Head of caudate nucleus (tissue), 42 donors: ENCODE measurements around the gene SOBP.

Experiments used
- DNase-seq, 42 donors: peaks; one replicate each; pipeline versions ENCODE4 v3.0.0 to v3.0.0-alpha.2; 2020 to 2021; ENCODE audit warnings: mixed read lengths in 7 of 42
- intact Hi-C: fragments of 100-400 bp; cut with DNase I; formaldehyde crosslinking; loops from one replicate; pipeline ENCODE4 v1.15.0; 2022

The SOBP gene

DNA sequence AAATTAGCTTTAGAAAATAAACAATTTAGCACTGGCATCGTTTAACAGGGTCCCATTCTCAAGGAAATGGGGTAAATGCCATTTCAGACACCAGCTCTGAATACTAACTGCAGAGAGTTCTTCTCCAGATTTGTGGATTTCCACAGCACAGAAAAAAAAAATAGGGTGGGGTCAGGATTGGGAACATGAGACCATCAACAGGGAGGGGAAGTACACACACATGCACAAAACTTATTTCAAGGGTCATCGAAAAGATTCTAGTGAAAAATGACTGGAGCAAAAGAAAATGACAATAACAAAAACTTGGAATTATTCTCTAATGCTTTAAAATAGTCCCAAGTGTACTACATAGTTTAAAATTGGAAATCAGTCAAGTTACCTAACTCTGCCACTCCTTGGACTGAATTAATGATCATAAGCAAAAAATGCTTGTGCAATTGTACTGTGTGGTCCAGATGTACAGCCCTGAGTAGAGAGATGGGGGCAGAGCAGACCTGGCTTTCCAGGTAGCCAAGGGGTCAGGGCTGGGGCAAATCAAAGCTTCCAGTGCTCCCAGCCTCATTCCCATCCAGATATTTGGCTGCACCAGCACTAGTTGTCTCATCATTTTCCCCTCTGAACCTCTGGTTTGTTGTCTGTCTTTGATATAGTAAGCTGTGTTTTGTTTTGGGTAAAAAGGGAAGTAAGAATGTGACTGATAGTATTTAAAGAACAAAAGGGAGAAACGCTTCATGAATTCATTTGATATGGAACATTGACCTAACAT lies 152.4 kb downstream of the SOBP start:
- no peak for DNase-seq
- intact Hi-C loops = no loop called here

DNA sequence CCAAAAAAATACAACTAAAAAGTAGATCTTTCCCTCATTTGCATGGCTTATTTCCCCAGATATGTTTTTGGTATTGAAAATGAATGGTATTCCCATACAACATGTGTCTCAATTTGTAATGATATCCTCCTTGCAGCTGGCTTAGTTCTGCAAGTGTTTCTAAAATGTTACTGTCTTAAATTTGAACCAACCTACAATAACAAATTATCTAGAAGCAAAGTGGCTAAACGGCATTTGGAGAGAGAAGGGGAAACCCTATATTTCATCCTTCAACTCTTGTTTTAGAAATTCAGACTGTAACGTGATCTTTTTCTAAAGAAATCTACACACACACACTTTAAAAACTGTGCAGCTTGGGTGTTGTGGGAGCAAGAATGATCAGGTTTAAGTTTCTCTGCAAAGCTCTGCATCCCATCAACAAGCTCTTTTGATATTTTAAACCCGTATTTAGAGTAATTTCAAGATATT lies 153.0 kb downstream of the SOBP start:
- no peak for DNase-seq
- intact Hi-C loops = no loop called here

DNA sequence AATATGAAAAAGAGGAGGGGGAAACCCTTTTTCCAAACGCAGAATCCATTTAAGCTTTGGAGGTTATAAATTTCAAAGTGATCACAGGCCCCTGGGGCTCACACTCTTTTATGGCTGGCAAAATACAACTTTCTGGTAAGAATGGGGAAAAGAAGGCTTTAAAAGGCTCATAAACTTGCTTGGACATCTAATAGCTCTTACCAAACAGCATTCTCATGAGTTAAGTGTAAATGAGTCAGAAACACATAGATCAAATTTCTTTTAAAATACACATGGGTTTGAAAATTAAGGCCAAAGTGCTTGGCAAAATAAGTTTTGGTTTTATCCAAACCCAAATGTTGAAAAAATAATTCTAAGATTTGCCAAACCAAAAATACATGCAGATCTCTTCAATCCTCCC lies 154.6 kb downstream of the SOBP start:
- intact Hi-C loops = no loop called here
- DNase-seq = no peak

DNA sequence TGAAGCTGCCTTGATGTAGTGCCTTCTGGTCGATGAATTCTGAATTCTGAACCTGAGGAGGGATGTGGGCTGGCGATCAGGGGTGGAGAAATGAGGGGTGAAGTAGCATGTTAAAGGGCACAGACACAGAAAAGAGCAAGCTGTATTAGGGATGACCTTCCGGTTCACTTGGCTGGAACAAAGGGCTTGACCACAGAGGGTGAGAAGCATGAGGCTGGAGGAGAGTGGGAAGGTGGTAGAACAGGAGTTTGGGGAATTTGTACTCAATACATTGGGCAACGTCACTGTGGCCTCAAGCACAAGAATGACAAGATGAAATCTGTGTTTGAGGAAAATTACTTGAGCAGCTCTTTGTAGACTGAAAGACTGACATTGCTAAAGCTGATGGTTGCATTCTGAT lies 155.8 kb downstream of the SOBP start:
- intact Hi-C loops = no loop called here
- no peak for DNase-seq

DNA sequence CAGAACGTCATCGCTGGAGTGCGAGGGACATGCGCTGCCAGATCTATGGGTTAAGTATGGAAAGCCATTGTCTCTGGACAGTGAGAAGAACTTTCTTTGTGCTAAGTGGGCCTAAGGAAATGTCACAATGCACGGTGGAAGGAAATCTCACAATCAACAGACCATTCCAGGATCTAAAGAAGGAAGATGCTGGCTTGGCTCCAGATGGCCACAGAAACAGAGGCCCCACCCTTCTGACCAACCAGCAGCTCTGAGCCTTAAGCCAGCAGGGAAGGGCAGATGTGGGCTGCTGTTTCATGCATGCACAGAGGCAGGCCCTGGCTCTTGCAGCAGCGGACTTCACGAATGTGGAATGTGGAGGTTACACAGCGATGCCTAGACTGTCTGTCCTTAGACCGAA lies 156.3 kb downstream of the SOBP start:
- DNase-seq = no peak
- intact Hi-C loops = no loop called here

DNA sequence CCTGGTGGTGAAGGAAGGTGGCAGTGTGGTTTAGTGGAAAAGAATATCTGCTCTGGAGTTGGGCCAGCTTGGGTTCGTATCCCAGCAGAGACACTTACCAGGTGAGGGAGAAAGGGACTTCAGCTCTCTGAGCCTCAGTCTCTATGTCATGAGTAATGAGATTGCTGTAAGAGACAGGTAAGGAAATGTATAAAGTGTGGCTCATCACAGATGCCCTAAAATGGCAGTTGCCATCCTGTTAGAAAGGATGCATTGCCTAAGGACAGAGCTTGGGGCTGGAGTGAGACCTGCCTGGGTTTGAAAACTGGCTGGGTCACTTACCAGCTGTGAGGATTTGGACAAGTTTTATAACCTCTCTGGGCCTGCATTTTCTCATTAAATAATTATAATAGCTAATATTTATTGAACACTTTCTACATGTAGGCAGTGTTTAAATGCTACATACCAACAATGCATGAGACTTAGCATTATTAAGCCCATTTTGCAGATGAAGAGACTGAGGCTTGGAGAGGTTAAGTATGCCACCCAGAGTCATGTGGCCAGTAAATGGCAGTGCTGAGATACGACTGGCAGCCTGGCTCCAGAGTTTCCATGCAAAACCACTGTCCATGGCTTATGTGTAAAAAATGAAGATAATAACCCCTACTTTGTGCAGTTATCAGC lies 157.0 kb downstream of the SOBP start:
- intact Hi-C loops = no loop called here

DNA sequence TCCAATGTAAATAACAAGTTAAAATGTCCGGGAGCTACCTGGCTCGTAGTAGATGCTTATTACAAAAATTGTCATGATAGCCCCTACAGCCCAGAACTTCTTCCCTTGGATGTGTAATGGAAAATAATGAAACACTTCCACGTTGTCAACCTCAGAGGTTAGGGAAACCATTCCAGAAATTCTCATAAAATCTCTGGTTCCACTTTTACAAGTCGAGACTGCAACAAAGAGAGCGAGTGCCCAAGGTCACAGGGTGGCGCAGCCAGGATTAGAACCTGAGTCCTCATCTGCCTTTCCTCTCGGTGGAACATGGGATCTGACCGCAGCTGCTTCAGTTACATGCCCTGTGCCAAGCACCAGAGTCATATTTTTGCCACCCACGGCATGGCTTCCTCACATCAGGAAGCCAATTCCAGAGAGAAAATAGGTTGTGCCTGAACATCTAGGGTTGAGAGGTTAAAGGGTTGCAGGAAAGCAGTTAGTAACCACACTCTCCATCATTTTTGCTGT lies 157.6 kb downstream of the SOBP start:
- intact Hi-C loops = no loop called here
- DNase-seq = no peak

More for the DNA sequence above, 157.0 kb downstream of the SOBP start:
- DNase-seq = no peak

DNA sequence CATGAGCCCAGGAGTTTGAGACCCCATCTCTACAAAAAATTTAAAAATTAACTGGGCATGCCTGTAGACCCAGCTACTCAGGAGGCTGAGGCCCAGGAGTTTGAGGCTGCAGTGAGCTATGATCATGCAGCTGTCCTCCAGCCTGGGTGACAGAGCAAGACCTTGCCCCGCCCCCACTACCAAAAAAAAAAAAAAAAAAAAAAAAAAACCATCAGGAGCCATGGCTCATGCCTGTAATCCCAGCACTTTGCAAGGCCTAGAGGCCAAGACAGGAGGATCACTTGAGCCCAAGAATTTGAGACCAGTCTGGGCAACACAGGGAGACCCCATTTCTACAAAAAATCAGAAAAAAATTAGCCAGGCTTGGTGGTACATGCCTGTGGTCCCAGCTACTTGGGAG lies 159.1 kb downstream of the SOBP start:
- intact Hi-C loops = no loop called here
- DNase-seq = no peak

DNA sequence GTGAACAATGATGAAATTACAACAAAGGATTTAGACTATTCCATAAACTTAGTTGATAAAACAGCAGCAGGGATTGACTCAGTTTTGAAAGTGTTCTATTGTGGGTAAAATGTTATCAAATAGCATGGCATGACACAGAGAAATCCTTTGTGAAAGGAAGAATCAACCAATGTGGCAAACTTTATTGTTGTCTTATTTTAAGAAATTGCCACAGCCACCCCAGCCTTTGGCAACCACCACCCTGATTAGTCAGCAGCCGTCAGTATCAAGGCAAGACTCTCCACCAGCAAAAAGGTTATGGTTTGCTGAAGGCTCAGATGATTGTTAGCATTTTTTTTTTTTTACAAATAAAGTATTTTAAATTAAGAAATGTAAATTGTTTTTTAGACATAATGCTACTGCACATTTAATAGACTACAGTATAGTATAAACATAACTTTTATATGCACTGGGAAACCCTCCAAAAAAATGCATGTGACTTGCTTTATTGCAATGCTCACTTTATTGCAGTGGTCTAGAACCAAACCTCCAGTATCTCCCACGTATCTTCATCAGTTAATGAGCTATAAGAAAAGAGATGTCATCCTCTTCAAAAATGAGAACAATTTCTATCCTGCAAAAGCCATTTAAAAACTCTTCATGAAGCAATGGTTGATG lies 162.7 kb downstream of the SOBP start:
- intact Hi-C loops = no loop called here
- no peak for DNase-seq

DNA sequence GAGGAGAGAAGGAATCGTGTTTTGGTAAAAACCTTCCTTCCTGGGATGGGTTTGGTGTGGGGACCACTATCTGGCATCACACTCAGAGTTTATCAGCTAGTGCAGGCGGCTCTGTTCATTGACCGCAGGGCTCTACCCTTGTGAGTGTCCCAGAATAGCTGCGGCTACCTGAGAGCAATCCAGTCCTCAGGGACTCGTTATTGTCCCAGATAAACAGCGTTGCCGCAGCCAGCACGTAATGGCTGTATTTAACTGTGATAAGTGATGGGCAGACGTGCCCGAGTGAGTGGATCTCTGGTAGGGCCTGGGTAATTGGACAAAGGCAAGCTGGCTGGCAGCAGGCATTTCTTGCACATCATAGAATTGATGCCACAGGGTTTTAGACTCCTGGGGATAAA lies 163.3 kb downstream of the SOBP start:
- intact Hi-C loops = no loop called here
- no peak for DNase-seq

DNA sequence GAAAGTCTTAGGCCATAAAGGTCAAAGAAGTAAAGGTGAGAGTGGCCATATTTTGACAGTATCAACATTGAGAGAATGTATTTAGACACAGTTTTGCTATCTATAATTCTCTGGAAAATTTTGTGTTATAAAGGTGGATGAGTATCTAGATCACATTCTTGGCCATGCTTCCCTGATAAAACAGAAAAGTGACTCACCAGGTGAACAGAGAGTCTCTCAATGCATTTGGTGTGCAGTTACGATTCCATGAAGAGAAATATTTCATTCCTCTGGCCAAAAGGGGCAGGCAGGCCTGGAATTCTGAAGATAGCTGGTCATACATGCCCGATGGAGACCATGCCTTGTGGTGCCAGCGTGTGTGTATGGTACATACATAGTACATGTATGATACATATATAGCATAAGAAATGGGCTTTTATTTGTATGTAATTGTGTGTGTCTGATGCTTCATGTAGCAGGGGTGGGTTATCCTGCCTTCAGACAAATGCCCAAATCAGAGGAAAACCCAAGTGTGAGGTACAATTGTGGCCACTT lies 164.0 kb downstream of the SOBP start:
- DNase-seq = no peak
- intact Hi-C loops = no loop called here

DNA sequence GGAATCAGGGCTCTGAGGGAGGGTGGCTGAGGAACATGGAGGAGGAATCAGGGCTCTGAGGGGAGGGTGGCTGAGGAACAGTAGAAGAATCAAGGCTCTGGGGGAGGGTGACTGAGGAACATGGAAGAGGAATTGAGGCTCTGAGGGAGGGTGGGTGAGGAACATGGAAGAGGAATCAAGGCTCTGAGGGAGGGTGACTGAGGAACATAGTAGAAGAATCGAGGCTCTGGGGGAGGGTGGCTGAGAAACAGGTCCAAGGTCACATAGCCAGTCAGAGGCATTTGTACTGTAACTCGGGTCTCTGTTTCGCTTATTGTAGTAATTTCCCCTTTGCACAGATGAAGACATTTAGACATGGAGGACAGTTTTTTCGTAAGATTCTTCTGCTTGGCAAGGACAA lies 164.8 kb downstream of the SOBP start:
- DNase-seq = peak in 4 of 42 donors; percentile 33 to 55 (median 34)
- intact Hi-C loops = no loop called here

DNA sequence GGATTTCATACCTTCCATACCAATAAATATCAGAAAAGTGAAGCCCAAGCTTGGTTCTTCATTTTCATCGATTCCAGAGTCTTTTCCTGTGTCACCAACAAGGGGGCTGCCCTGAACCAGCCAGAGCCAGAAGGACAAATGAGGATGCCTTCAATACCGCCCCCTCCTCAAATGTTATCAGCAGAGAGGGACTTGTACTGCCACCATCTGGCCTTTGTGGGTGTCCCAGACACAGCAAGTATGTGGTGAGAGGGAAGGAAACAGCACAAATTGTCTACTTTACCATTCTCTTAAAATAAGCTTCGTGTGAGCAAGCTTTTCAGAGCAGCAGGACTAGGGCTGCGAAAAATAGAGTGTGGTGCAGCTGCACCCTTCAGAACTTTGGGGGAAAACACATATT lies 165.3 kb downstream of the SOBP start:
- intact Hi-C loops = no loop called here
- no peak for DNase-seq

DNA sequence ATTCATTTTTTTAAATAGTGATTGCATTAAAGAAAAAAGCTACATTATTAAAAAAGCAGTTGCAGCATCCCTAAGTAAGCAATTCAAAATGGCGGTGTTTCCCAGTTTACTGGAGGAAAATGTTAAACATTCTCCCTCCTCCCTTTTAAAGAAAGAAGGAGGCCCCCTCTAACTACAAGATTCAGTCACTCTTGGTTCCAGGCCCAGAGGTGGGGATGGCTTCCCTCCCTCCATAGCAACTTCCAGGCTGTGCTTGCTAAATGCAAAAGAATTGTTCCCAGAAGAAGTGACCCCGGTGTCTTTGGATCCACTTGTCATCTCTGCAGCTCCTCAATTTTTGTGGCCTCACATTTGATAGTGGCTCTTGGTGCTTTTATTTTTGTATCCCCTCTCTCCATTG lies 165.9 kb downstream of the SOBP start:
- intact Hi-C loops = no loop called here
- DNase-seq = peak in 1 of 42 donors; percentile 51

DNA sequence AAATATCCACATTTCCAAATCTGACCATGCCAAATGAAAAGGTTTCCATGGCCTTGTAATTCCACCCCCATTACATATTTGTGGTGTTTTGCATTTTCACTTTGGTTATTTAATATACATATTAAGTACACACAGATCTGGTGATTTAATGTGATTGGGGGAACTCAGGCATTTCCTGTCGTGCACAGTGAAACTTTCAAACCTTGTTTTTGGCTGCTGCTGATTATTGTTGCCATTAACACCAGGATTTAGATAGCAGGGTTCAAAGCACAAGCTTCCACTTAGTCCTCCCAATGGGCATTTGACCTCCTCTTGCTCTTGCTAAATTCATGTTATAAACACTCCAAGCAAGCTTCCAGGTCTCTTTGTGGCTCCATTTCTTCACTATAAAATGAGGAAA lies 166.5 kb downstream of the SOBP start:
- intact Hi-C loops = no loop called here
- no peak for DNase-seq

DNA sequence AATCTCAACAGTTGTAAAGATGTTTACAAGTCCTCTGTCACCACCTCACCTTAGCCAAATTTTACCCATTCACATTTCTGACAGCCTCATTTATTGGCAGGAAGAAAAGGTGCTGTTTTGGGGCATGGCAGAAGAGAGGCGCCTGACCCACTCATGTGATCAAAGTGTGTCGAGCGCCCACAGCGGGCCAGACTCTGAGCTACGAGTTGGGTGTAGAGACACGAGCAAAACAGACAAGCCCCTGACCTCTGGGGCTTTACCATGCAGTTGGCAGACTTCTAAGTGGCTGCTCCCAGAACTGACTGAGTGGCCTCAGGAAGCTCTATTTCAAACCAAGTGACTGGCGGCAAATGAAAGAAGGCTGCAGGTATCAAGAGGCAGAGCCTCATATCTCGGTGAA lies 167.0 kb downstream of the SOBP start:
- no peak for DNase-seq
- intact Hi-C loops = no loop called here

DNA sequence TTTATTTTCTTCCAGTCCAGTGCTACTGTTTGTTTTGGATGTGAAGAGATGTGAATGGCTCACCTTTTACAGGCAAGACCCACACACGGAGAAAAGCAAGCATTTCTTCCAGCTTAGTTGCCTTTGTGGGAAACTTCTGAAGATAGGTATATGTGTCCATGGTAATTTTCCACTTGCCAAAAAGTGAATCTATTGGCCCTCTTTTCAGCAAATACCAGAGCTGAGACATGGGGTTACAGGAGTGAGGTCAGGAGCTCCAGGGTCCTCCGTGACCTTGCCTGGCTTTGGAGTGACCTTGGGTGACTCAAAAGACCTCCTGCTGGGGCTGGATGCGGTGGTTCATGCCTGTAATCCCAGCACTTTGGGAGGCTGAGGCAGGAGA lies 167.4 kb downstream of the SOBP start:
- intact Hi-C loops = no loop called here
- no peak for DNase-seq

DNA sequence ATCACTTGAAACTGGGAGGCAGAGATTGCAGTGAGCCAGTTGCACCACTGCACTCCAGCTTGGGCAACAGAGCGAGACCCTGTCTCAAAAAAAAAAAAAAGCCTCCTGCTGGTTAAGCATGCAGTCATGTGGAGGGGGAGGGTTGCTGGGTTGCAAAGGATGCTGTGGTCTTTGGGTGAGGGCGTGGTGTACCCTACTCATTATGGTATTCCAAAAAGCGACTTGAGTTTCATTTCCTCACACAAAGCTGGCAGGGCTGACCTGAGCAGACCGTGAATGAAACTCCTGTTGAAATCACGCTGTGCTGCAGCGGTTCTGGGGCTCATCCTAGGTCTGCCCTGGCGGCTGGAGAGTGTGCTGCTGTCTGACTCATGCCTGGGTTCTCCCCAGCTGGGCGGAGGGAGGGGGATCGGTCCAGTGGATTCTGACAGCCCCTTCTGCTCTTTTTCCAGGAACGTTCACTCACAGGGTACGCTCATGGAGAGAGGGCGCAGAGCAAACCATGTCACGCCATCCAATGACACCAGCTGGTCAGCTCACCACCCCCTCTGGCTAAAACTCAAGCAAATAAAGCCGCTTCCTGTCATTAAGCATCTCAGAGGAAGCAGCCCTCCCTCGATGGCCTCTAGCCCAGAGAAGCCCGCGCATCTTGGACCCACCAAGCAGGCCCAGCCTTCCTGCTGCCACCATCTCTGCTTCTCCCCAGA lies 168.0 kb downstream of the SOBP start:
- DNase-seq = peak in 7 of 42 donors; percentile 28 to 71 (median 45)
- intact Hi-C loops = no loop called here
